Measurements from ENCODE around the gene AACS. TPM values are rescaled to one million over a fixed set of nuclear protein-coding genes. Genes with fewer than 3 reads are reported as not detected.

The AACS gene
- total and polyA plus RNA-seq, 2 of the 4 experiments (the other 2 are of a cell fraction), result 22.0 to 24.9 TPM

DNA sequence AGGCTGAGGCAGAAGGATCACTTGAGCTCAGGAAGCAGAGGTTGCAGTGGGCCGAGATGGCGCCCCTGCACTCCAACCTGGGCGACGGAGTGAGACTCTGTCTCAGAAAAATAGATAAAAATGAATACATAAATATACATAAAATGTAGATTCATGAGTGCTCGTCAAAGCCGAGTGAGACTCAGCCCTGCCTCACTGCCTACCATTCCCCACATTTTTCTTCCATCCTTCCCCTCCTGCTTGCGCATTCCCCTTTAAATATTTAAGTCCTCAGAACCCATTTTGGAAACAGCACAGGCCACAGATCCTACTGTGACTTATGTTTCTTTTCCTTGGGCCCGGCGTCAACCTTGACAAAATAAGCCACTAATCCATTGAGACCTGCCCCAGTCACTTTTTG is 31.9 kb upstream of the AACS start:
- Histone ChIP-seq H3K4ac (ENCODE audit: low read depth, low read length) (no peak overlapping the region), H2AK5ac (ENCODE audit: low read depth, low read length) (no peak overlapping the region), H4K20me1 (ENCODE audit: insufficient read depth, low read length) (no peaks in the 10 kb centered on the region), H2BK20ac (ENCODE audit: low read depth, low read length) (no peak overlapping the region), H2AK9ac (replicated peaks; ENCODE audit: low read depth, low read length, poor library complexity) (no peak overlapping the region), H3K14ac (replicated peaks; ENCODE audit: low read depth, low read length) (no peak overlapping the region), H3K9me3 (ENCODE audit: control insufficient read depth, insufficient read depth, low read length) (no peaks in the 10 kb centered on the region), H4K91ac (ENCODE audit: insufficient read depth, low read depth, low read length) (no peak overlapping the region), H4K8ac (ENCODE audit: low read depth in 2 of 2, low read length in 2 of 2) (no peak overlapping the region), H3K56ac (ENCODE audit: extremely low read depth, insufficient read depth, low read length) (no peak overlapping the region), H3K18ac (ENCODE audit: low read depth, low read length) (no peak overlapping the region), H3K9me1 (ENCODE audit: insufficient read depth, low read length) (no peaks in the 10 kb centered on the region), H2BK120ac (ENCODE audit: low read depth, low read length) (no peak overlapping the region), H2BK15ac (ENCODE audit: low read depth, low read length) (no peak overlapping the region), H3K27ac (ENCODE audit: insufficient read depth, low read length) (no peak overlapping the region), H3K4me1 (ENCODE audit: control insufficient read depth, insufficient read depth, low read length) (no peaks in the 10 kb centered on the region), H3K9ac (ENCODE audit: low read depth, low read length) (no peak overlapping the region), H2BK5ac (ENCODE audit: low read depth, low read length, poor library complexity, severe bottlenecking) (no peak overlapping the region), H2AFZ (replicated peaks; ENCODE audit: low read length, poor library complexity) (no peak overlapping the region), H3K27me3 (ENCODE audit: control insufficient read depth, insufficient read depth, low read length) (no peaks in the 10 kb centered on the region), H3K79me1 (ENCODE audit: low read depth in 1 of 2, low read length in 2 of 2) (no peaks in the 10 kb centered on the region), H3K23ac (ENCODE audit: low read depth, low read length) (no peak overlapping the region), H4K5ac (ENCODE audit: low read depth, low read length) (no peak overlapping the region), H3K4me2 (ENCODE audit: low read depth, low read length) (no peak overlapping the region), H3K4me3 (ENCODE audit: insufficient read depth, low read depth, low read length) (no peak overlapping the region), H3K36me3 (ENCODE audit: control insufficient read depth, insufficient read depth, low read length) (no peaks in the 10 kb centered on the region)
- ATAC-seq (ENCODE audit: low read depth) (no peak), DNase-seq (no peak)
- dilution Hi-C loops (cut with HindIII; ENCODE audit: low sequenced_read_pairs, unreplicated experiment) (no loop called here), in situ Hi-C loops (cut with MboI; ENCODE audit: low sequenced_read_pairs) (no loop called here), intact Hi-C loops (cut with micrococcal nuclease) (no loop called here)
- no TSS peak for BruUV-seq (replicated peaks)
- CTCF ChIA-PET, result no interaction called here
- TF ChIP-seq CEBPB (IDR thresholded peaks at IDR 0.05; ENCODE audit: low read depth, low read length), result no peak
- TF ChIP-seq MAFK (IDR thresholded peaks at IDR 0.05; ENCODE audit: low read depth, low read length), result no peak
- TF ChIP-seq FOS (IDR thresholded peaks at IDR 0.05; ENCODE audit: low read depth, low read length), result no peak
- TF ChIP-seq RFX5 (IDR thresholded peaks at IDR 0.05; ENCODE audit: low read depth, low read length), result no peak
- TF ChIP-seq POLR2A (IDR thresholded peaks at IDR 0.05; ENCODE audit: low read depth, low read length), result no peak
- no peak for TF ChIP-seq RAD21 (IDR thresholded peaks at IDR 0.05; ENCODE audit: low read length)
- TF ChIP-seq MAZ (IDR thresholded peaks at IDR 0.05; ENCODE audit: borderline replicate concordance, low read depth, low read length), result no peak
- TF ChIP-seq SMC3 (IDR thresholded peaks at IDR 0.05; ENCODE audit: low read depth, low read length), result no peak
- TF ChIP-seq RCOR1 (IDR thresholded peaks at IDR 0.05; ENCODE audit: insufficient replicate concordance, low read length), result no peak
- TF ChIP-seq CHD1 (IDR thresholded peaks at IDR 0.05; ENCODE audit: low read depth, low read length), result no peak
- TF ChIP-seq, protein P1, sequence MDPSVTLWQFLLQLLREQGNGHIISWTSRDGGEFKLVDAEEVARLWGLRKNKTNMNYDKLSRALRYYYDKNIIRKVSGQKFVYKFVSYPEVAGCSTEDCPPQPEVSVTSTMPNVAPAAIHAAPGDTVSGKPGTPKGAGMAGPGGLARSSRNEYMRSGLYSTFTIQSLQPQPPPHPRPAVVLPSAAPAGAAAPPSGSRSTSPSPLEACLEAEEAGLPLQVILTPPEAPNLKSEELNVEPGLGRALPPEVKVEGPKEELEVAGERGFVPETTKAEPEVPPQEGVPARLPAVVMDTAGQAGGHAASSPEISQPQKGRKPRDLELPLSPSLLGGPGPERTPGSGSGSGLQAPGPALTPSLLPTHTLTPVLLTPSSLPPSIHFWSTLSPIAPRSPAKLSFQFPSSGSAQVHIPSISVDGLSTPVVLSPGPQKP (IDR thresholded peaks at IDR 0.05; ENCODE audit: borderline replicate concordance, low read depth, low read length), result no peak
- no peak for TF ChIP-seq MXI1 (IDR thresholded peaks at IDR 0.05; ENCODE audit: borderline replicate concordance, low read depth, low read length)
- no peak for TF ChIP-seq BHLHE40 (IDR thresholded peaks at IDR 0.05; ENCODE audit: low read depth, low read length)
- 90% methylated on average over 3 of the region's 9 CpGs; no CpG with 5 or more reads in 1 of the 2 experiments for WGBS, 2 experiments (ENCODE audit: extremely low coverage in 2 of 2, insufficient read length in 1 of 2)
- POLR2A ChIA-PET (ENCODE audit: unreplicated experiment), result no interaction called here
